ENCODE results near the gene VCAN. TPM values are rescaled to one million over a fixed set of nuclear protein-coding genes. Genes with fewer than 3 reads are reported as not detected.

VCAN gene
- total RNA-seq = 3.1 and 205 TPM in 2 replicates

GRCh38 chr5:83471405-83472212 is at the start of gene VCAN:
VCAN (plus strand) TSS chr5:83471744; CDS start chr5:83483519, 11,775 bp downstream.

Other genes starting within 250 kb of the VCAN start
- not detected in 2 replicates for gene HAPLN1, start 249.1 kb downstream of the VCAN start, total RNA-seq

Data from nasal cavity respiratory epithelium epithelial cell of viscerocranial mucosa (primary cell).